HG02759 (cell line): Measurements from ENCODE around the gene UBE2QL1.

Experiments
- ATAC-seq: cut with Tn5 transposase; IDR thresholded peaks from one replicate; pipeline ENCODE4 v1.9.1; 2021; ENCODE audit warnings: mild to moderate bottlenecking, moderate library complexity; ENCODE audit not compliant: unreplicated experiment

Gene UBE2QL1

GRCh38 chr5:6427694-6428093 lies 21.0 kb upstream of the UBE2QL1 start:
- no peak for ATAC-seq

GRCh38 chr5:6430418-6431028 lies 18.1 kb upstream of the UBE2QL1 start:
- no peak for ATAC-seq

- ATAC-seq, result no peak
Measured at GRCh38 chr5:6431214-6432195, 17.2 kb upstream of the UBE2QL1 start.

- ATAC-seq, result no peak
Measured at GRCh38 chr5:6432206-6432605, 16.5 kb upstream of the UBE2QL1 start.

- ATAC-seq, result no peak
Measured at GRCh38 chr5:6434731-6435130, 13.9 kb upstream of the UBE2QL1 start.

GRCh38 chr5:6435356-6435755 lies 13.3 kb upstream of the UBE2QL1 start:
- ATAC-seq, result no peak

- no peak for ATAC-seq
Measured at GRCh38 chr5:6436715-6437331, 11.8 kb upstream of the UBE2QL1 start.

- ATAC-seq, result no peak
Measured at GRCh38 chr5:6439588-6440550, 8.8 kb upstream of the UBE2QL1 start.

- ATAC-seq, result no peak
Measured at GRCh38 chr5:6442333-6442732, 6.3 kb upstream of the UBE2QL1 start.

- ATAC-seq, result no peak
Measured at GRCh38 chr5:6443326-6443725, 5.3 kb upstream of the UBE2QL1 start.

- ATAC-seq, result no peak
Measured at GRCh38 chr5:6446042-6446441, 2.6 kb upstream of the UBE2QL1 start.

- no peak for ATAC-seq
Measured at GRCh38 chr5:6446626-6447309, 1.9 kb upstream of the UBE2QL1 start.

GRCh38 chr5:6447384-6448140 lies 1.1 kb upstream of the UBE2QL1 start:
- ATAC-seq, result no peak

GRCh38 chr5:6448141-6448491 lies 543 bp upstream of the UBE2QL1 start:
- no peak for ATAC-seq

- no peak for ATAC-seq
Measured at GRCh38 chr5:6449465-6450158, 953 bp downstream of the UBE2QL1 start.

- ATAC-seq, result no peak
Measured at GRCh38 chr5:6450319-6450833, 1.7 kb downstream of the UBE2QL1 start.

GRCh38 chr5:6452622-6453504 lies 4.2 kb downstream of the UBE2QL1 start:
- ATAC-seq, result no peak
